CD4-positive, alpha-beta T cell treated with Interleukin-10 for 1 hour (primary cell): ENCODE results near the gene DEPDC1B.
"Not testable (repeated sequence)": the region's sequence is repeated elsewhere in the genome, so short reads cannot be mapped to it uniquely, and the experiment has no call there.

Experiments used
- DNase-seq: peaks from one replicate; pipeline ENCODE4 v3.0.0-alpha.2; 2020

Gene DEPDC1B

GRCh38 chr5:60577116-60577515, 122.8 kb downstream of the DEPDC1B start:
- DNase-seq: no peak

- no peak for DNase-seq
Measured at GRCh38 chr5:60576425-60576824, 123.5 kb downstream of the DEPDC1B start.

GRCh38 chr5:60568646-60569045, 131.3 kb downstream of the DEPDC1B start:
- no peak for DNase-seq

DNA sequence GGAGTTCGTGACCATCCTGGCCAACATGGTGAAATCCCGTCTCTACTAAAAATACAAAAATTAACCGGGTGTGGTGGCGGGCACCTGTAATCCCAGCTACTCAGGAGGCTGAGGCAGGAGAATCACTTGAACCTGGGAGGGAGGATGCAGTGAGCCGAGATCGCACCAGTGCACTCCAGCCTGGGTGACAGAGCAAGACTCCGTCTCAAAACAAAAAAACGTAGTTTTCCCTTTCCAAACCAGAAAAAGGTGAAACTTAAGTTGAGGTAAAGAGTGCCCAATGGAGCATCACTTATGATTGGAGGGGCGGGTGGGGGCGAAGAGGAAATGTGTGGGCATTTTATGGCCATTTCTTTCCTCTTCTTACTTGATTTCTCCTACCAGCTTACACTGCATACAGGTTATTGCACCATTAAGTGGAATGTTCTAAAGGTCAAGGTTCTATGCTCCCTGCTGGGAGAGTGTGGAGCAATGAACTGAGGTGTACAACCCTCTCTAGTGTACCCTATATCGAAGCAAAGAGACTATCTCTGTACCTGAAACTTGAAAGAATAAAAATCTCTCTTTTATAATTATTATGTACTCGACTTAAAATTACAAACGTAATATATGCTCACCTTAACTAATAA, 136.2 kb downstream of the DEPDC1B start:
- DNase-seq: no peak

GRCh38 chr5:60553291-60553690, 146.7 kb downstream of the DEPDC1B start:
- not testable (repeated sequence) for DNase-seq

GRCh38 chr5:60551829-60552228, 148.1 kb downstream of the DEPDC1B start:
- DNase-seq: no peak

- DNase-seq: no peak
Measured at GRCh38 chr5:60551250-60551649, 148.7 kb downstream of the DEPDC1B start.

DNA sequence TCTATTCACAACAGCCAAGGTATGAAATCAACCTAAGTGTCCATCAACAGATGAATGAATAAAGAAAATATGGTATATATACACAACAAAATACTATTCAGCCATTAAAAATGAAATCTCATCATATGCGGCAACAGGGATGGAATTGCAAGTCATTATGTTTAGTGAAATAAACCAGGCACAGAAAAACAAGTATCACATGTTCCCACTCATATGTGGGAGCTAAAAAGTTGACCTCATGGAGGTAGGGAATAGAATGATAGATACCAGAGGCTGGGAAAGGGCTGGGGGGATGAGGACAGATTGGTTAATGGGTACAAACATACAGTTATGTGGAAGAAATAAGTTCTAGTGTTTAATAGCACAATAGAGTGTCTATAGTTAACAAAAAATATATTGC, 149.7 kb downstream of the DEPDC1B start:
- DNase-seq: no peak

GRCh38 chr5:60549841-60550240, 150.1 kb downstream of the DEPDC1B start:
- DNase-seq: no peak
